Right kidney (tissue), 1 donor: ENCODE results near the gene MUC4.
"Not testable (repeated sequence)": the region's sequence is repeated elsewhere in the genome, so short reads cannot be mapped to it uniquely, and the experiment has no call there.

ENCODE experiments used
- DNase-seq: peaks from one replicate; pipeline ENCODE4 v3.0.0-alpha.2; 2016

The MUC4 gene

DNA sequence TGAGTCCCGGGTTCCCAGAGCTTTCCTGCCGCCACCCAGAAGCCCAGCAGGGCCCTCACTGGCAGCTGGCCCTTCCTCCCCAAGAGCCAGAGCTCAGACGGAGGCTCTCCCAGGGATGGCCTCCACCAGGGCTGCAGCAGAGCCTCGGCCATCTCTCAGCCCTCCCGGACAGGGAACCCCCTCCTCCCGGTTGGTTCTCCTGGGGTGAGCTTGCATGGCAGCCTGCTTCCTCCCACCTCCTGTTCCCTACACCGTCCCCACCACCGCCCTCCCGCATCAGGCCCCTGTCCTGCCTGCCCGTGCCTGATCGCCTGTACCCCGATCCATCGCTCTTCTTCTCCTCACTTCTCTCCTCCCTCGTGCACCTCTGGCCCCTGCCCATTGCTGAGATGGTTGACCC, 24.1 kb upstream of the MUC4 start:
- no peak for DNase-seq

DNA sequence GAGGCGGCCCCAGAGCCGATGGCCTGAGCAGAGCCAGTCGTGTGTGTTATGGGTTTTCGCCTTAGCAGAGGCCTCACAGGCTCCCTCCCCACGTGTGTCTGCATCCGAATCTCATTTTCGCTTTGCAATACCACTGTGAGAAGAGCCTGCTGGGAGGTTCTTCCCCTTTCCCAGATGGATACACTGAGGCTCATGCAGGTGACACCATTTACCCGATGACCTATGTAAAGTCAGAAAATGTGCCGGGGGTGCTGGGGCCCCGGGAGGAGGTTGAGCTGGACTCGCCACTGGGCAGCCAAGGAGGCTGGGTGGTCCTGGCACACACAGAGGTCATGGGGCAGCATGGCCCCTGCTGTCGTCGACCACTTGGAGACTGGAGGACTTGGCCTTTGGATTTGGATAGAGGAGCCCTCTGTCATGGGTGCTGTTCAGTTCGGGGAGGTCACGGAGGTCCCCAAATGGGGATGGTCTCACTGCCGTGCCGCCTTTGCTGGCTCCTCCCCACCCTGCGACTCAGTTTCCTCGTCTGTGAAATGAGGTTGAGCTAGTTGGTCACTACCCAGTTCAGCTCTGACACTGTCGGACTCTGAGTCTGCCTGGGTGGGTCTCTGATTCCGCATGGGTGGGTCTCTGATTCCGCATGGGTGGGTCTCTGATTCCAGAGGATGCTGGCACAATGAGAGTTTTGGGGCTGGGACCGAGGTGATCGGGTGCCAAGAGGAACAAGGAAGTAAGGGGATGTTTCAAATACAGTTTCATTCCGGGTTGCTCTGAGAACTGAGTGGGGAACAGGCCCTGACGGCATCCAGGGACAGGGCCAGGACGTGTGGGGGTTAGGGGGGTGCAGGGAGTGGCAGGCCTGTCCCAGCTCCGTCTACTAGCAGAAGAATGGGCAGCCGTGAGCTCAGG, 23.2 kb upstream of the MUC4 start:
- DNase-seq = no peak

DNA sequence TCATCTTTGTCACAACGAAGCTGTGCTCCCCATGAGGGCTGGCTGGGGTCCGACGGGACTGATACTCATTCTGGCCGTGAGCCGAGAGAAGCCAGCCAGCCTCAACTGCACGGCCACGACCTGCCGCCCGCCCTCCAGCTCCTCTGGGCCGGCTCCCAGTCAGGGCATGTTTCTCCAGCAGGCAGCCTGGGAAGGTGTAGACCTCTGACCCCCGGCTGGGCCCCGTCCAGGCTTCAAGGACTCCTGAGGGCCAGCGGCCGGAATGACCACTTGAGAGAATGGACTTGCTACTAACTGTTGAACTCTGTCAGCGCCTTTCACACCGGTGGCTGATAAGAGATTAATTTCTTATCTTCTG, 18.1 kb upstream of the MUC4 start:
- no peak for DNase-seq

DNA sequence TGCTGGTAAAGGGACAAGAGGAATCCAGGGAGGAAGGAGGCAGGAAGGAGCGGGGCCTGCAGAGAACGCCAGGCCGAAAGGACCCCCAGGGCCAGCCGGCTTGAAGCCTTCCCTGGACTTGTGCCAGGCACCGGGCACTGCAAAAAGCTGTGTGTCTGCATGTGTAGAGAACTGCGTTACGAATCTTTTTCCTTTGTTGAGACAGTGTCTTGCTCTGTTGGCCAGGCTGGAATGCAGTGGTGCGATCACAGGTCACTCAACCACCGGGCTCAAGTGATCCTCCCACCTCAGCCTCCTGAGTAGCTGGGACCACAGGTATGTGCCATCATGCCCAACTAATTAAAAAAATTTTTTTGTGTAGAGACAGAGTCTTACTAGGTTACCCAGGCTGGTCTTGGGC, 17.0 kb upstream of the MUC4 start:
- DNase-seq = no peak

DNA sequence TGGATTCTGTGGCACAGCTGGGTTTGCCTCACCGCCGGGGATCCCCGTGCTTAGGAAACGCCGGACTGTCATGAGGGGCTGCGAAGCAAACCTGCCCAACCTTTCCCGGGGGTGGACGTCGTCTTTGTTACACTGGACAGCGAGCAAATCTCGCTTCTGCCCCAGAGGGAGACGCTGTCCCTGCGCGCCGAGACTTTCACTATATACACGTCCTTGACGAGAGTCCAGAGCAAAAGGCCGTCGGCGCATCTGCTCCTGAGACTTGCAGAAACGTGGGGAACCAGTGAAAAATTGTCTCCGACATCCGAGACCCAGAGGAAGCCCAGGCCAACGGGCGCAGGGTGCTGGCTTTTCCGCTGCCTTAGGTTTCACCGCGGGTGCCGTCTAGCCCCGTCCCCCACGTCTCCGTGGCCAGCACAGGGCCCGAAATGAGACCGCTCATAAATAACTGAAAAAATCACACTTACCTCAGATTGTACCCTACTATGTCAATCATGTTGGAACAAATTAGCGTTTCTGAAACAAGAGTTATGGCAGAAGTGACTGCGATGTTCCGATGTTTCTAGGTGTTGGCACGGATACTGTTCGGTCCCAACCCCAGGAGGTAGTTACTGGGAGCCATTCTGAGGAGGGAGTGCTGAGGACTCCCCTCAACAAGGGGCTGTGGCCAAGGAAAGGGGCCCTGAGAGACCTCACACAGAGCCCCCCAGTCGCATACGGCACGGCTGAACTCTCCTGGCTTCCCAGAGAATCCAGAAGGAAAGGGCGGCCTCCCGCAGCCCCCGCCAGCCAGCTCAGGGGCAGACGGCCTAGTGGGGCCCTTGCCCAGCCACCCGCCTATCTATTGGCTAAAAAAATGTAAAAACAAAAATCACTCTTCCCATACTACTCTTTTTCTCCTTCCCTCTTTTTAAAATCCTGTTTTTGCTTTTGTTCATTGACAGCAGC, 14.4 kb upstream of the MUC4 start:
- DNase-seq = no peak

DNA sequence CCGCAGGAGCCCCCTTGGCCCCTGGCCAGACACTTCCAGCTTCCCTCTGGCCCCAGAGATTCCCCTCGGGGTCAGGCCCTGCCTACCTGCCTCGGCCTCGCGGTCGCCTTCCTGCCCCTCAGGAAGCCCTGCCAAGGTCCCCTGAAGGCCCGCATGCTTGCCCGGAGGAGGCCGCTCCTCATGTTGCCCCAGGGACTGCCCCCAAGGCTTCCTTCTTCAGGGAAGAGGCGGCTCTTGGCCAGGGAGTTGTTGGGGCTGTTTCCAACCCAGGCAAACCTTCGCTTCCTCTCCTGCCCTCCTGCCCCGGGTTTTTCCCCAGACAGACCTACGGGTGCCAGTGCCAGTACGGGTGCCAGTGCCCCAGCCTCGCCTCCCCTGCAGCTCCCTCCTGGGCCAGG, 13.5 kb upstream of the MUC4 start:
- no peak for DNase-seq

DNA sequence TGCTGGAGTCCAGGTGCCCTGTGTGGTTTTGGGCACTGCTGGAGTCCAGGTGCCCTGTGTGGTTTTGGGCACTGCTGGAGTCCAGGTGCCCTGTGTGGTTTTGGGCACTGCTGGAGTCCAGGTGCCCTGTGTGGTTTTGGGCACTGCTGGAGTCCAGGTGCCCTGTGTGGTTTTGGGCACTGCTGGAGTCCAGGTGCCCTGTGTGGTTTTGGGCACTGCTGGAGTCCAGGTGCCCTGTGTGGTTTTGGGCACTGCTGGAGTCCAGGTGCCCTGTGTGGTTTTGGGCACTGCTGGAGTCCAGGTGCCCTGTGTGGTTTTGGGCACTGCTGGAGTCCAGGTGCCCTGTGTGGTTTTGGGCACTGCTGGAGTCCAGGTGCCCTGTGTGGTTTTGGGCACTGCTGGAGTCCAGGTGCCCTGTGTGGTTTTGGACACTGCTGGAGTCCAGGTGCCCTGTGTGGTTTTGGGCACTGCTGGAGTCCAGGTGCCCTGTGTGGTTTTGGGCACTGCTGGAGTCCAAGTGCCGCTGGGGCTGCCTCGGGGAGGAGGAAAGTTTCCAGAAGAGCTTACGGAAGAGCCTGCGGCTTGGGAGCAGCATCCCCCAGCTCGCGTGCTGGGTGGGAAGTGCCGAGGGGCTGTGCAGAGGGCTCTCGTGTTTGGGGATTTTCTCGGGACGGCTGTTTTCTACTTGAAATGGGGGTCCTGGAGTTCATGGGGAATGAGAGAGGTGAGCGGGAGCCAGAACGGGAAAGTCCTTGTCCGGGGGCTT, 12.9 kb upstream of the MUC4 start:
- not testable (repeated sequence) for DNase-seq

DNA sequence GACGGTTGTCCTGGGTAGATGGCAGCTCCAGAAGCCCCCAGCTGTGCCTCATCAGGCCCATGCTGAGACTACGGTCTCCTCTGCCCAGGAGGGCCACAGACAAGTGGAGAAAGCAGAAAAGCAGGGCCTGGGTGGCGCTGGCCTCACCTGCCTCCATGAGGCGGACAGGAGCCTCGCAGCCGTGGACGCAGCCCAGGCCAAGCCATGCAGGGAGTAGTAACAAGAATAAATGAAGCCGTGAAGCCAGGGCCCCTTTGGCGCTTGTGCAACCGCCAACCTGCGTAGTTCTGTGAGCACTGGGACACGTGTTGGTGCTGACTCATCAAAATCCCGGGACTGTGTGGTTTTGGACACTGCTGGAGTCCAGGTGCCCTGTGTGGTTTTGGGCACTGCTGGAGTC, 12.3 kb upstream of the MUC4 start:
- DNase-seq = no peak

DNA sequence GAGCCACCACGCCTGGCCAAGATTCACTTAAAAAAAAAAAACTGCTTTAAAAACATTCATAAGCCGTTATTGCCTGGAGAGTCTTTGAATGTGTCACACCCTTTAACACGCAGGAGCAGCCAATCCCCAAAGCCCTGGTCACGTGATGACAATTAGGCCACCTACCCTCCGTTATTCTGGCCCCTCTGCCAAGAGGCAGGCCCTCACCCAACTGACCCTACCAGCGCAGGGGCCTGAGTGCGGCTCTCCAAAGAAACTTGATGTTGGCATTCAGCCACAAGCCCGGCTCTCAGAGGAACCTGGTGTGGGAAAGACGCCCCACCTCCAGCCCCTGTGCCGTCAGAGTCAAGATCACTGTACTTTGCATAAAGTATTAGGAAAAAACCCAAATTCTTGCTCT, 11.6 kb upstream of the MUC4 start:
- no peak for DNase-seq

DNA sequence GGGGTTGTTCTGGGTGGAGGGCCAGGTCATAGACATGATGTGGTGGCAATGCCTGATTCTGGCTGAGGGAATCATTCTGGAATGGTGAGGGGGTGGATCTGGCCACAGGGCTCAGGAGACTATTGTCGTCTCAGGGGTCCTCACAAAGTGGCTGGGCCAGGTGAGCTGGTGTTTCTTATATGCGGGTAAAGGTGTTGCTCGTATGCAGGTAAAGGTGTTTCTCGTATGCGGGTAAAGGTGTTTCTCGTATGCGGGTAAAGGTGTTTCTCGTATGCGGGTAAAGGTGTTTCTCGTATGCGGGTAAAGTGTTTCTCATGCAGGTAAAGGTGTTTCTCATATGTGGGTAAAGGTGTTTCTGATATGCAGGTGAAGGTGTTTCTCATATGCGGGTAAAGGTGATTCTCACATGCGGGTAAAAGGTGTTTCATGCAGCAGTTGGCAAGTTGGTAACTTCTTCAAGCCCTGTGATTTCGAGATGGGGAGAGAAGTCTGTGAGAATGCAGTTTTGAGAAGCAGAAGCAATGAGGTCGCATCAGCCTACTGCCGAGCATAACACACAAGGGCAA, 10.5 kb upstream of the MUC4 start:
- no peak for DNase-seq

DNA sequence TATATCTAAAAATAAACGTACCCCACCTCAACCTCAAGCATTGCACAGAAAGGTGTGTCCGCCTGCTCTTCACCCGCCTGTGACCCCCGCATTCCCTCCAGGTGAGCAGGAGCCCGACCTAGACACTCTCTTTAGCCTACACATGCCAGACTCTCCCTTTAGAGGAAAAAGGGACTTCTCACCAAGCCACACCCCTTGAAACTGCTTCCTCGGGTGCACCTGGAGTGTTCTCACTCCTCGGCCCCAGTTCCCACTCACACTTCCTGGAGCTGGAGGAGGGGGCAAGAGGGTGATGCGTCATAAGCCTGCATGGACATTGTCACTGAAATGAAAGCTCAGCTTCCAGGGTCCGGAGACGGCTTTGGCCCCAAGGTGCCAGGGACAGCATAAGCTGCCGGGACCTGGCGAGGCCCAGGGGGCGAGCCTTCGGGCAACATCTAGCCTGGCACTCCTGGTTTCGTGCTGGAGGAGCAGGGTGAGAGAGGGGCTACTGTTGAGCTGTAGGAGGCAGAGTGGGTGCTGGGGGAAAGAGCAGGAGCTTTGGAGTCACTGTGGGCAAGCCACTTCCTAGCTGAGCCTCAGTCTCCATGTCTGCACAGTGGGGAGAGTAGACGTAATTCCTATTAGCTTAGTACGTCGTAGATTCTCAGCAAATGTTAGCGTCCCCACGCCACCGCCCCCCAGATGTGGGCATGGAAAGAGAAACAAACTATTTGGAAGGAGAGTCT, 9.8 kb upstream of the MUC4 start:
- no peak for DNase-seq

DNA sequence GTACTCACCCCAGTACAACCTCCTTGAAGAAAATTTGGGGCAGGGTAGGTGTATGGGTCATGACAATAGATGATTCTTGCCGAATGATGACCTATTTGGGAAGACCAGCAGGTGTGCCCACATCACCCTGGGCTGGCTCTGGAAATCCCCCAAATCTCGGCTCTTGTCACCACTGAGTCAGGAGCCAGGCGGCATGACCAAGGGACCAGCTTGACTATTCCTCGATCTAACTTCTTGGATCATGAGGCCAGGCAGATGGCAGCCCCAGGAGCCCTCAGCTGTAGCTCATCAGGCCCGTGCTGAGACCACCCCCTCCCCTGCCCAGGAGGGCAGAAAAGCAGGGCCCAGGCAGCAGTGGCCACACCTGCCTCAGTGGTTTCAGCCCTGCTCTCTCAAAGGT, 9.2 kb upstream of the MUC4 start:
- no peak for DNase-seq

DNA sequence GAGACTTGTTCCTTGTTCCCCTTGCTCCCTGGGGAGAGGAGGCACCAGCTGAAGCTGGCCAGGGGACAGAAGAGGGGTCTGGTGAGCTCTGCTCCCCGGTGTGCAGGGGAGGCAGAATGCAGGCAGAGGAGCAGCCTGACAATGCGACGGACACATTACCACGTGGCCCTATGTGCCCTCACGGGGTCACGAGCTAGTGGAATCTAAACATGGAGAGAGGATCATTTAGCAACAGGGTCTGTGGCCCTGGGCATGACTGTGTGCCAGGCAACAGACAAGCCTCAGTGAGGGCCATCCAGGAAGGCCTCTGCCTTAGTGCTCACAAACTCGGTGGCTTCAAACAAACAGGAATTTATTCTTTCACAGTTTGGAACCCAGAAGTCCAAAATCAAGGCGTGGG, 8.5 kb upstream of the MUC4 start:
- DNase-seq = no peak

DNA sequence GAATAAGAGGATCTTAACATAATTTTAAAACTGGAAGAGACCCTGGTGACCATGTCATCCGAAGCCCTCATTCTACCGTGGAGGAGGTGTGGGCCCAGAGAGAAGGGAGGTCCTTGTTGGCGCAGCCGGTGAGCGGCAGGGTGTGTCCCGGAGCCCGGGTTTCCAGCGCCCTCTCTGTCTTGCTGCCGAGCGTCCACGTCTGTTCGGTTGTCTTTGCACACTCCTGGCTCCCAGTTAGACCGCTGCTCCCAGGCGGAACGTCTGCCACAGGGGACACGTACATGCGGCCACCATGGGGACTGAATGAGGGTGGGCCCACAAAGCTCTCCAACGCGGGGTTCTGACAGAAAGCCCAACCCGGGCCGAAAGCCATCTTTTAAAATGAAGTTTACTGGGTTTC, 6.6 kb upstream of the MUC4 start:
- no peak for DNase-seq

DNA sequence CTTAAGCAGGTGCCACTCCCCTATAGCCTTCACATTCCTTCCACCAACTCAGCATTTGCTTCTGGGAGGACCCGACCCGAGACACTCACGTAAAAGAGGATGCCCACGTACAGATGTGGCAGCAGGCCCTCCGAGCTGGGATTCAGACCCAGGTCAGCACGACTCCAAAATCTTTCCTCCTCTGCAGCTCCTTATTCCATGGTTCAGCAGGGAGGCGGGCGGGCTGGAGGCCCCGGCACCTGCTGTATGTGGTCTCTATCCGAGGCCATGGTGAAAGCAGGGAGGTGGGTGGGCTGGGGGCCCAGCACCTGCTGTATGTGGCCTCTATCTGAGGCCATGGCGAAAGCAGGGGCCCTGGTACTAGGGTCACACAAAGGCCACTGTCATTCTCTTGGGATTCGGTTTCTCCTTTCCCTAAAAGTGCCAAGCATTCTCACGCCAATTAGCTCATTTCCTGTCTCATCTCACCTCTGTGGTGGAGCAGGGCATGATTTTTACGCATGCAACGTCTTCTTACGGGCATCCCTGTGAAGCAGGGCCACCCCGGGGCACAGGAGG, 5.9 kb upstream of the MUC4 start:
- no peak for DNase-seq

DNA sequence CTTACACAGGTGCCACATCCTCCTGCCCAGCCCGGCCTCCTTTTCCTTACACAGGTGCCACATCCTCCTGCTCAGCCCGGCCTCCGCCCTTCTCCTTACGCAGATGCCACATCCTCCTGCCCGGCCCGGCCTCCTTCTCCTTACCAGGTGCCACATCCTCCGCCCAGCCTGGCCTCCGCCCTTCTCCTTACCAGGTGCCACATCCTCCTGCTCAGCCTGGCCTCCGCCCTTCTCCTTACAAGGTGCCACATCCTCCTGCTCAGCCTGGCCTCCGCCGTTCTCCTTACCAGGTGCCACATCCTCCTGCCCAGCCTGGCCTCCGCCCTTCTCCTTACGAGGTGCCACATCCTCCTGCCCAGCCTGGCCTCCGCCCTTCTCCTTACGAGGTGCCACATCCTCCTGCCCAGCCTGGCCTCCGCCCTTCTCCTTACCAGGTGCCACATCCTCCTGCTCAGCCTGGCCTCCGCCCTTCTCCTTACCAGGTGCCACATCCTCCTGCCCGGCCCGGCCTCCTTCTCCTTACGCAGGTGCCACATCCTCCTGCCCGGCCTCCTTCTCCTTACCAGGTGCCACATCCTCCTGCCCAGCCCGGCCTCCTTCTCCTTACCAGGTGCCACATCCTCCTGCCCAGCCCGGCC, 4.7 kb upstream of the MUC4 start:
- not testable (repeated sequence) for DNase-seq

DNA sequence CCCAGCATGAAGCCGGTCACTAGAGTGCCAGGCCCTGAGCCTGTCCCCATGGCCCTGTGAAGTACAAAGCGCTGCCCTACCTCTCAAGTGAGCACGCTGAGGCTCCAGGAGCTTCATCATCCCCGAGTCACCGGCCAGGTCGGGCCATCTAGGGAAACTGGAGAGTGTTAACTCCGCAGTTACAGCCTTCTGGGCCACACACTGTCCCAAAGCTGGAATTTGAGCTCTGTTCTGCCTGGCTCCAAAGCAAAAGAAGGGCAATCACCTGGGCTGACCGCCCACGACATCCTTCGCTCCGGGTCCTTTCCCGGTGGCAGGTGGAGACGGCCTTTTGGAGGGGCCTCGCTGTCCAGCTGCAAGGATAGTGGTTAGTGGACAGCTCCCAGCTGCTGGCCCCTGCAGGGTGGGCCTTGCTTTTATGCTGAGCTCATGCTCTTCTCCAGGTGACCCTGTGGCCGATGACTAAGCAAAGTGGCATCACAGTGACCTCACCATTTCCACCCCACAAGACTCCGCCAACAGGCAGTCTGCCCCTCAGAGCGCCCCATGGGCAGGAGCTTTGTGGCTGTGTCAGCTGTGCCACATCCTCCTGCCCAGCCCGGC, 3.5 kb upstream of the MUC4 start:
- no peak for DNase-seq

DNA sequence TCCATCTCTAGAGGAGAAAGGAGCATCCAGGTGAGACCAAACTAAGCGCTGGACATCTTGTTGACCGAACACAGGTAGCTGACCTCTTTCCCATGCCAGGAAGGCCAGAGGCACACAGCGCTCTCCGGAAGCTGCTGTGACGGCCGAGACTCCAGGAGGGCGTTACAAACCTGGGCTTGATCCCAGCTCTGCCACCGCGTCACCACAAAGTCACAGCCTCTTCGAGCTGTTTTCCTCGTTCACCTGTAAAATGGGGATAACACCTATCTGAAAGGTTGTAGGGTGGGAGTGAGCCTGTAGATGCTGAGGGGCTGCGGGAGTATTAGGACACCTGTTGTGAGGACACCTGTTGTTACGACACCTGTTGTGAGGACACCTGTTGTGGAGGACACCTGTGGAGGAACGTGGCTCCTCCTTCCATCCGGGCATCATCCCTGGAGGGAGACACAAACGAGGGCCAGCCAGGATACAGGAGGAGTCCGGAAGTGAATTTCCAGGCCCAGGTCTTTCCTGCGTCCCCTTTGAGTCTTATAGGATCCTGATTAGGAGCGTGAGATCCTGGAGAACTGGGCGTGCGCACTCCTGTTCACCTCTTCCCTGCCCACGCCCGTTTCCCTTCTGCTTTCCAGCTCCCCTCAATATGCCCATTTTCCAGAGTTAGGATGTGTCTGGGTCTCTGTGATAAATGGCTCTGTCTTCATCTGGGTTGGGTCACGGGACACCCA, 2.3 kb upstream of the MUC4 start:
- no peak for DNase-seq

DNA sequence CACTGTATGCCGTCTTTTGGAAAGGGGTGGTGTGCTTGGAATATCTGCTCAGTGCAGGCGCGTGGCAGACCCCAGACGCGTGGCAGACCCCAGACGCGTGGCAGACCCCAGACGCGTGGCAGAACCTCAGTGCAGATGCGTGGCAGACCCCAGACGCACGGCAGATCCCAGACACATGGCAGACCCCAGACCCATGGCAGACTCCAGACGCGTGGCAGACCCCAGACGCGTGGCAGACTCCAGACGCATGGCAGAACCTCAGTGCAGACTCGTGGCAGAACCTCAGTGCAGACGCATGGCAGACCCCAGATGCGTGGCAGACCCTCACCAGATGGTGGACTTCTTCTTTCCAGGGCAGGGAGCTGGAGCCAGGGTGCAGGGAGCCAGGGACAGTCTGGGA, 637 bp upstream of the MUC4 start:
- DNase-seq = no peak

DNA sequence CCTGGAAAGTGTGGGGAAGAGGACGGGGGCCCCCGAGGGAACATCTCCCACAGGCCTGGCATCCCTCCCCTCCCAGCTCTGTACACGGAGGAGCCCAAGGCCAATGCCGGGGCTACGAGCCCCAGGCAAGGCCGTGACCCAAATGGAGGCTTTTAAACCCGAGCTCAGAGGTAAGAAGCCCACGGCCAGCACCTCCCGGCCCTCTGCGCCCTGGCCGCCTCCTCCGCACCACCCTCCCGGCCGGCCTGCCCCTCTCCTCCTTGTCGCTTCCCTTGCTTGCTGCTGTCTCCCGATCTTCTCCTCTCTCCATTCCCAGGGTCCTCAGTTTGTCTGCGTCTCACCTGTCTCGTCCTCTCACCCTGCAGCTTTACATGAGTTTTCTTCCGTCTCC, 1.3 kb downstream of the MUC4 start:
- DNase-seq = no peak
